ENCODE data around the gene MMP26. TPM values are rescaled to one million over a fixed set of nuclear protein-coding genes. Genes with fewer than 3 reads are reported as not detected.
"Not testable (repeated sequence)": the region's sequence is repeated elsewhere in the genome, so short reads cannot be mapped to it uniquely, and the experiment has no call there.

MMP26 gene
- polyA plus RNA-seq, 1 donor = not detected

DNA sequence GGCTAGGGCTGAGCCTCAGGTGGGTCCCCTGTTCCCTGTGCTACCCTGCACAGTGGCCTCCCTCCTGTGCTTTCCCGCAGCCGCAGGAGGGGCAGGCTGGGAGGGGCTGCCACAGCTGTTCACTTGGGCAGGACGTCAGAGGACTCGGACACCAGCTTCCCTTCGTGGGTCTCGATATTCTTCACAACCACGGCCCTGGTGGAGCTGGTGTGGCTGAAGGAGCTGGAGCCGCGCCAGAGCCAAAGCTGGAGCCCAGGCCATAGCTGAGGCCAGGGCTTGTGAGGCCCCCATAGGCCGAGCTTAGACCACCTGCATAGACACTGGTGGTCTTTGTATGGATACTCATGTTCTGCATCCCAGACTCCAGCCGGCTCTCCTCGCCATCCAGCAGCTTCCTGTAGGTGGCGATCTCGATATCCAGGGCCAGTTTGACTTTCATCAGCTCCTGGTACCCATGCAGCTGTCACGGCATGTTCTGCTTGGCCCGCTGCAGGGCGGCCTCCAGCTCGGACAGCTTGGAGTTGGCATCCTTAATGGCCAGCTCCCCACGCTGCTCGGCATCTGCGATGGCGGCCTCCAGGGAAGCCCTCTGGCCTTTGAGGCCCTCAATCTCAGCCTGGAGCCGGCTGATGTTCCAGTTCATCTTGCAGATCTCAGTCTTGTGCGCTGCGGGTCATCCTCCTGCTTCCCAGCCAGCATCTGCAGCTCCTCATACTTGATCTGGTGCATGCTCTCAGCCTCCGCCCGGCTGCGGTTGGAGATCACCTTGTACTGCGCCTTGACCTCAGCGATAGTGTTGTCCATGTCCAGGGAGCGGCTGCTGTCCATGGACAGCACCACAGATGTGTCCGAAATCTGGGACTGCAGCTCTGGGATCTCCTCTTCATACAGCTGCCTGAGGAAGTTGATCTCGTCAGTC, 18.3 kb downstream of the MMP26 start:
- not testable (repeated sequence) for DNase-seq

DNA sequence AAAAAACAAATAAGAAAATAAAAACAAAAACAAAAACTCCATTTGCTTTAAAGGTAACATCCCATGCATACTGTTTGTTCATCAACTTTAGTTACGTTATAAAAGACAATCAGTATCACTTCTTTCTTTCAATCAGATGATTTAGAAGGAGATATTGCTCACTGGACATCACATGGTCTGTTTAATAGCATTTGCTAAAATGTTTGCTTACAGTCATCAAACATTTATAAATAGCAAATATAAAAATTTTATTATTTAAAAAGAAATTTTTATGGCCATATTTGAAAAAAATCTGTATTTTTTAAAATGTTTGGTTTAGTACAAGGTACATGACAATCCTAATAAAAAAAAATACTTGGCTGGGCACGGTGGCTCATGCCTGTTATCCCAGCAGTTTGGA, 22.6 kb downstream of the MMP26 start:
- DNase-seq = no peak

DNA sequence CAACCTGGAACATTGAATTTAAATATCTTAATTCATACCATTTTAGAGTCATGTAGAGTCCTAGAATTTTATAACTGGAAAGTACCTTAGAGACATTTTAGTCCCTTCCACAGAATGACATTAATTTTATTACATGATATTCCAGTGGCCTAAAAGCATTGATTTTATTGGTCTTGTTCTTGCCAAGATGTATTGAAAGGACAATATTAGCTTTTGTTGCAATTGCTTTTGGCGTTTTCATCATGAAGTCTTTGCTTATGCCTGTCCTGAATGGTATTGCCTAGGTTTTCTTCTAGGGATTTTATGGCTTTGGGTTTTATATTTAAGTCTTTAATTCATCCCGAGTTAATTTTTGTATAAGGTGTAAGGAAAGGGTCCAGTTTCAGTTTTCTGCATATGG, 36.2 kb downstream of the MMP26 start:
- DNase-seq = no peak

DNA sequence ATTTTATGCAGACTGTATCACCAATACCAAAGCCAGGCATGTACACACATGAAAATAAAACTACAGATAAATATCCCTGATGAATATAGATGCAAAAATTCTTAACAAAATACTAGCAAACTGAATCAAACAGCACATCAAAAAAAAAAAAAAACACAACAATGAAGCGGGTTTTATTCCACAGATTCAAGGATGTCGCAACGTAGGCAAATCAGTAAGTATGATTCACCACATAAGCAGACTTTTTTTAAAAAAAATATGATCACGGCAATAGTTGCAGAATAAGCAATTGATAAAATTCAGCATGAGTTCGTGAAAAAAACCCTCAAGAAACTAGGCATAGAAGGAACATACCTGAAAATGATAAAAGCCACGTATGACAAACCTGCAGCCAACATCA, 43.9 kb downstream of the MMP26 start:
- DNase-seq = no peak

DNA sequence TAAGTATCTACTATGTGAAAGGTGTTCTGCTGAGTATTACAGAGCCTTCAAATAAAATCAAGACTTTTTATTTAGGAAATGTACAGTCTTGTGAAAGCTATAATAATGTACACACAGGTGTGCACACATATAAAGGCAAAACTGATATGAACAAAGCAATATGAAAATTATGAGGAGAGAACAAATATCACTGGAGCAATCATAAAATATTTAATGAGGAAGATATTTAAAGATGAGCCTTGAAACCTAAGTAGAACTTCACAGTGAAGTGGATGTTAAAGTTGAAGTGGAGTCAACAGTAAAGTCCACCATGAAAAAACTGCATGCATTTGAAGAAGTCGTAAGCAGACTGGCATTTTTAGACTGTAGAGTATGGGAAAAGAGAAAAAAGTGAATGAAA, 46.6 kb downstream of the MMP26 start:
- DNase-seq = no peak

Other genes with a start within 250 kb of the MMP26 start
- gene OR52K1, start 222.1 kb upstream of the MMP26 start, polyA plus RNA-seq (ENCODE audit: insufficient read length) = 0.12 TPM
- not detected for gene OR52M1, start 159.6 kb upstream of the MMP26 start, polyA plus RNA-seq (ENCODE audit: insufficient read length)
- not detected for gene OR52I2, start 123.0 kb upstream of the MMP26 start, polyA plus RNA-seq (ENCODE audit: insufficient read length)
- gene OR52I1, start 110.7 kb upstream of the MMP26 start, polyA plus RNA-seq (ENCODE audit: insufficient read length) = not detected
- gene TRIM68, start 96.6 kb upstream of the MMP26 start, polyA plus RNA-seq (ENCODE audit: insufficient read length) = 8.6 TPM
- gene OR51D1, start 67.3 kb upstream of the MMP26 start, polyA plus RNA-seq (ENCODE audit: insufficient read length) = not detected
- 1.7 TPM for gene OR51E1, start 60.8 kb upstream of the MMP26 start, polyA plus RNA-seq (ENCODE audit: insufficient read length)
- gene OR51E2, start 6.9 kb upstream of the MMP26 start, polyA plus RNA-seq (ENCODE audit: insufficient read length) = 0.76 TPM
- not detected for gene OR51F1, start 65.2 kb downstream of the MMP26 start, polyA plus RNA-seq (ENCODE audit: insufficient read length)
- gene OR52R1, start 99.6 kb downstream of the MMP26 start, polyA plus RNA-seq (ENCODE audit: insufficient read length) = not detected
- gene OR51F2, start 116.5 kb downstream of the MMP26 start, polyA plus RNA-seq (ENCODE audit: insufficient read length) = not detected
- not detected for gene OR51S1, start 144.4 kb downstream of the MMP26 start, polyA plus RNA-seq (ENCODE audit: insufficient read length)
- not detected for gene OR51T1, start 177.1 kb downstream of the MMP26 start, polyA plus RNA-seq (ENCODE audit: insufficient read length)
- not detected for gene OR51A7, start 199.0 kb downstream of the MMP26 start, polyA plus RNA-seq (ENCODE audit: insufficient read length)
- gene OR51G2, start 214.6 kb downstream of the MMP26 start, polyA plus RNA-seq (ENCODE audit: insufficient read length) = not detected
- gene OR51G1, start 219.6 kb downstream of the MMP26 start, polyA plus RNA-seq (ENCODE audit: insufficient read length) = not detected
- gene OR51A4, start 242.8 kb downstream of the MMP26 start, polyA plus RNA-seq (ENCODE audit: insufficient read length) = 0.13 TPM